SK-N-MC (cell line): ENCODE data around the gene MTSS2.

Experiments
- DNase-seq: peaks from one replicate; pipeline ENCODE4 v3.0.0-alpha.2; 2011; ENCODE audit warnings: low read depth, low spot score
- H3K27ac ChIP-seq: fragments of 200-600 bp; sonication (generic); 2 replicates; pipeline ENCODE4 v1.5.1; 2016; ENCODE audit warnings: mixed run types
- H3K36me3 ChIP-seq: fragments of 200-600 bp; sonication (generic); 2 replicates; pipeline ENCODE4 v1.6.1; 2017; ENCODE audit warnings: antibody characterized with exemption, low read length, mixed read lengths; ENCODE audit not compliant: insufficient read depth
- H3K4me3 ChIP-seq: fragments of 200-600 bp; sonication (generic); 2 replicates; pipeline ENCODE4 v1.5.1; 2016
- H3K9ac ChIP-seq: fragments of 200-600 bp; sonication (generic); 2 replicates; pipeline ENCODE4 v1.8.0; 2017; ENCODE audit warnings: mixed run types, mixed read lengths; ENCODE audit not compliant: insufficient read length
- H3K9me3 ChIP-seq: fragments of 200-600 bp; sonication (generic); 2 replicates; pipeline ENCODE4 v1.6.1; 2017; ENCODE audit warnings: low read depth, mild to moderate bottlenecking, antibody characterized with exemption, low read length, moderate library complexity, mixed read lengths
- EZH2 ChIP-seq: fragments of 200-600 bp; sonication (generic); IDR thresholded peaks from one replicate; pipeline ENCODE4 v1.6.1; 2017; ENCODE audit warnings: antibody characterized with exemption
- FOXP2 ChIP-seq: optimal IDR thresholded peaks from 2 replicates; pipeline ENCODE3; 2011; ENCODE audit warnings: mild to moderate bottlenecking, moderate library complexity; ENCODE audit not compliant: insufficient read depth; ENCODE audit errors: extremely low read length, control extremely low read depth
- POLR2AphosphoS5 ChIP-seq: IDR thresholded peaks from 2 replicates; pipeline ENCODE4 v1.6.1; 2012; ENCODE audit warnings: mild to moderate bottlenecking, low read depth, low read length, borderline replicate concordance

MTSS2 gene

DNA sequence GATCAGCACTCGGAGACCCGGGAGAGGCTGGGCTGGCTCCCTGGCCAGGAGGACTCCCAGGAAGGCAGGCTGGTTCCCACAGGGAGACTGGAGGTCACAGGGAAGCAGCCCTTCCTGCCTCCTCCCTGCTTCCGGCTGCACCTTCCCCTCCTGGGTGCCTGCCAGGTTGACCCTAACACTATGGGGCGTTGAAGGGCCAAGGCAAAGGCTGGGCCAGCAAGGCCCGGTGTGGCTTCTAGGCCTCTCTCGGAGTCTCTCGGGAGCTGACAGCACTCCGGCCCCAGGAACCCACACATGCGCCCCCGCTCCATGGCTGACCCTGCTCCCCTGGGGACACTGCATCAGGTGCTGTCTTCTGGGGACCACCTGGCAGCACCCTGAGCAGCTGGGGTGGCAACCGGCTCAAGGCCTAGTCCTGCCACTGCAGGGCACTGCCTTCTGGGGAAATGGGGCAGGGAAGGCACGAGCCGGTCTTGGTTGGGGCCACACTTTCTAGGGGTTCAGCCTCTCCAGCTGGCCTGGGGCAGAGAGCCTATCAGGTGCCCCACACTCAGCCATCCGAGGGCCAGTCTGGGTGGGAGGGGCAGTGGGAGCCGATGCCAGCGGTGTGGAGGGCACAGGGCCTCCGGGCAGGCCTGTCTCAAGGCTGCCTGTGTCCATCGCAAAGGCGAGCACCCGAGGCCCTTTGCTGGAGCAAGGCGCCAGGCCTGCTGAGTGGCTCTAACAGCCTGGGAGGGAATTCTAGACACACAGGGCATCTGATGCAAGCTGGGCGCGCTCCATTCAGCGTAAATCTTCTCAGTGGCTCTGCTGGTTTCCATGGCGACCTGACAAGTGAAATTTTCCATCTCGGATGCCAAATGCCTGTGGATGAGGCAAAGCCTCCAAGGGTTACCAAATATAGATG lies 5.6 kb upstream of the MTSS2 start:
- Histone ChIP-seq H3K9me3 (no peaks in the 10 kb centered on the region), H3K27ac (no peak overlapping the region), H3K4me3 (no peak overlapping the region), H3K36me3 (no peaks in the 10 kb centered on the region), H3K9ac (no peak overlapping the region)
- no peak for DNase-seq
- TF ChIP-seq POLR2AphosphoS5 (no peak), EZH2 (no peak), FOXP2 (no peak)

DNA sequence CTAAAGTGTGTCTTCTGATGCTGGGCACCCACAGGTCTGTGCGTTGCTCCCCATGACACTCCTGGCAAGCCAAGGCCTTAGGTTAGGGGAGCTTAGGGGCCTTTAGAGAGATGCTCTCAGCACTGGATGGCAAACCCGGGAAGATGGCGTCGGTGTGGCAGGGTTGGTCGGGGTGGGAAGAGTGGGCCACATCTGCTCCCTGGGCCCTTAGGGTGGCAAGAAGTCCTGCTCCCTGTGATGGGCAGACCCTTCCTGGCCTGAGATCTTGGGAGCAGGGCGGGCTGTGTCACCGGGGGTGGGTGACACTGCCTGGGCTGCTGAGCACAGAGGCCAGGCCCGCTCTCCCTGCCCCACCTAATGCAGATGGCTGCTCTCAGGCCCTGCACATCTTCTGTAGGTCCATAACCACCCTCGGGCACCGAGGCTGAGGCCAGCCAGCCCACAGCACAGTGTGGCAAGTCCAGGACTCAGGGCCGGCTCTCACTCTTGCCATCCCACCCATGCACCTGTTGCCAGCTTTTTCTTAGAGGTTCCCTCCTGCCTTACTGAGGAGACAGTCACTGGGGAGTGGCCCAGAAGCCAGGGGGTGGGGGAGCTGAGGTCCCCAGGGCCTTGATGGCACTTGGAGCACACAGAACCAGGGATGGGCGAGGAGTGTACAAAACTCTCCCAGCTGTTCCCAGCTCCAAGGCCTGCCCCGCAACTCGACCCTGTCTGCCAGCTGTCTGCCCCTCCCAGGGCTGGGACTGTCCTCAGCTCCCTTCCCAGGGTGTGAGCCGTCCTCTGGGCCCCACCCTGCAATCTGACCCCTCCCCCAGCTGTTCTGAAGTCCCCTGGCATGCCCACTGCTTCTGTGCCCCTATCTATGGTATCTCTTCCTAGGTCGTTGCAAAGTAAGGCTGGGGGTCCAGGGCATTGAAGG lies 4.4 kb upstream of the MTSS2 start:
- Histone ChIP-seq H3K27ac (no peak overlapping the region), H3K36me3 (no peaks in the 10 kb centered on the region), H3K9me3 (no peaks in the 10 kb centered on the region), H3K4me3 (no peak overlapping the region), H3K9ac (no peak overlapping the region)
- DNase-seq = no peak
- no peak for TF ChIP-seq EZH2
- TF ChIP-seq FOXP2 = no peak
- no peak for TF ChIP-seq POLR2AphosphoS5

GRCh38 chr16:70689035-70689969 lies 3.4 kb upstream of the MTSS2 start:
- H3K27ac ChIP-seq = no peak overlapping the region
- H3K9me3 ChIP-seq = no peaks in the 10 kb centered on the region
- H3K36me3 ChIP-seq = no peaks in the 10 kb centered on the region
- no peak overlapping the region for H3K9ac ChIP-seq
- no peak for DNase-seq
- no peak overlapping the region for H3K4me3 ChIP-seq
- no peak for TF ChIP-seq POLR2AphosphoS5
- TF ChIP-seq FOXP2 = no peak
- no peak for TF ChIP-seq EZH2

DNA sequence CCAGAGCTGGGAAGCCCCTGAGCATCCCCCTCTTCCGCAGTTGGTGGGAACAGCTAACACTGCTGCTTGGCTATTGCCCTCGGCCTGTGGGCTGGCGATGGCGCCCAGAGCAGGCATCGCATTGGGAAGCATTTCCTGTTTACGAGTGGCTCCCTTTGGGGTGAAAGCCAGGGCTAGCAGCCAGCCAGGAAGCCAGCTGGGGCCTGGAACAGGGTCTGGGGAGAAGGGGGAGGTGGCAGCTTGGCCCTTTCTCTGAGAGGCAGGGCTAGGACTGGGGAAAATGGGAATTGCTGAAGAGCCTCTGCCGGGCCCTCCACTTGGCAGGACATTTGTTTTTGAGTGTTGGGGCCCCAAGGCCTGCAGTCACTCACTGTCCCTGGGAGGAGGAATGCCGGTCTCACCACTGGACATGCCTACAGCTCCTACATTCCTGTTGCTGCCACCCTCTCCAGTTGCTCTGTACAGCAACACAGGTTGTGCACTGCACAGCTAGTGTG lies 2.4 kb upstream of the MTSS2 start:
- Histone ChIP-seq H3K9ac (no peak overlapping the region), H3K4me3 (no peak overlapping the region), H3K36me3 (no peaks in the 10 kb centered on the region), H3K27ac (no peak overlapping the region), H3K9me3 (no peaks in the 10 kb centered on the region)
- no peak for TF ChIP-seq EZH2
- TF ChIP-seq POLR2AphosphoS5 = no peak
- TF ChIP-seq FOXP2 = no peak
- no peak for DNase-seq

DNA sequence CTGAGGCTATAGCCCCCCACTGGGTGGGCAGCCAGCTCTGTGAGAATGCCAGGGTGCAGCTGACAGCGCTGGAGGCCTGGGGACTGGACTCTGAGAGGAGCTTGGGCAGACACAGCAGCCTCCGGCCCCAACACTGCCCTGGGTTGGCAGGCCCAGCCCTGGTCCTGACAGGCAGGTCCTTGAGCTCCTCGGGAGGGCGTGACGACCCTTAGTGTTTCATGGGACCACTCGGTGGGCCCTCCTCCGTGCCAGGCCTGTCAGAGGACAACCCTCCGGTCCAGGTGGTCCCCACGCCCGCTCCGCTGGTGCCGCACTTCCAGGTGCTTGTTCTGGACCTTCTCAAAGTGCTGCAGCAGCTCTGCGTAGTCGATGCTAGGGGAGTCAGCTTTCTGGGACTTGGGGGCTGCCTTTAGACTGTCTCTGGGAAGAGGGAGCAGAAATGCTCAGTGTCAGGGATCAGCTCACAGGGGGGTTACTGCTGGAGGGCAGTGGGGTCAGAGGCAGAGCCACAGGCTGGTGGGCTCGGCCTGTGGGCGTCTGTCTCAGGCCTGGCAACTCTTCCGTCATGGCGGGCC lies 1.9 kb upstream of the MTSS2 start:
- no peak overlapping the region for H3K27ac ChIP-seq
- no peaks in the 10 kb centered on the region for H3K9me3 ChIP-seq
- no peak overlapping the region for H3K9ac ChIP-seq
- no peak for DNase-seq
- no peak for TF ChIP-seq POLR2AphosphoS5
- TF ChIP-seq FOXP2 = no peak
- TF ChIP-seq EZH2 = no peak
- H3K36me3 ChIP-seq = no peaks in the 10 kb centered on the region
- no peak overlapping the region for H3K4me3 ChIP-seq

DNA sequence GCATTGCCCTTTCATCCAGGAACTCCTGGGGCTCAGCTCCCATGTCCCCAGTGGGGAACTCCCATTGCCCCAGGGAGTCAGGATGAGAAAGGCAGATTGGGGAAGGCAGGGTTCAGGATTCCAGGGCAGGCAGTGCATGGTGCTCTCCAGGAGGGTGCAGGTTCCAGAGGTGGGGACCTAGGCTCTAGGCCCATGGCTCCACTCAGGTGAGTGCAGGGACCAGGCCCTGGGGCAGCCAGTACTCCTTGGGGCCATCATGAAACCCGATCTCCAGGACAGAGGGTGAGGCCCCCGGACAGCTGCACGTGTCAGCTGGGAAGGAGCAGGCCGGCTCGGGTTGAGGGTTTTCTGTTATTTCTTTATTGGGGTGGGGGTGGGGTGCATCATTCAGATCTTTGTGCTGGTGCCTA lies 1.3 kb upstream of the MTSS2 start:
- TF ChIP-seq POLR2AphosphoS5 (no peak), EZH2 (no peak)
- no peak for DNase-seq

DNA sequence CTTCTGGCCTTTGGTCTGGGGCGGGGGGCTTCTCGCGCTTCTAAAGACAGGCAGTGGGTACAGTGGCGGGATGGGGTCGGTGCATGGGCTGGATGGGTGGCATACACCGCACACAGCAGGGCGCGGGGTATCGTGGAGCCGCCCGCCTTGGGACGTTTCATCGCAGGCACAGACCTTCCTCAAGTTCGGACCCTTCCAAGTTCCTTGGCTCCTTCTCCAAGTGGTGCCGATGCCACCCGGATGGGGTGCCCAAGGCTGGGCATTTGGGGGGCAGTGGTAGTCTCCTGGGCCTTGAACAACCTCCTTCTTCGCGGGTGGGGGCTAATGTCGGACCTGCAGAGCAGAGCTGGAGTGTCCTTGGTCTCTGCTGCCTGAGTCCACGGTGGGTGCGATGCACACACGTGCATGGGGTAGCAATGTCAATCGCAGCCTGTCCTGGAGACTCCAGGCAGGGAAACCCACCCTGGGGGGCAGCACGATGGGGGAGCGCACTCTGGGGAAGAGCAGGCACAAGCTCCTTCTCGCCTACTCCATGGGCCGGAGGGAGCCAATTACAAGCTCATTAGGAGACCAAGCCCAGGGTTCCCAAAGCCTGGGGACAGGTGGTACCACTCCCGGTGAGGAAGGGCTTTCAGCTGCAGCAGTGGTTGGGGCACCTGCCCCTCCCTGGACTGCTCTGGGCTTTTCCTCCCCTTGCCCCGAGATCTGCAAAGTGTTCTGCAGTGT lies 686 bp upstream of the MTSS2 start:
- Histone ChIP-seq H3K9me3 (no peaks in the 10 kb centered on the region), H3K4me3 (peak overlapping the region; percentile 59), H3K36me3 (no peaks in the 10 kb centered on the region), H3K27ac (0 out of 2 replicates have a peak overlapping the region, but pooled peaks have one; percentile 42), H3K9ac (peak overlapping the region; percentile 49)
- DNase-seq = no peak
- TF ChIP-seq POLR2AphosphoS5 = no peak
- no peak for TF ChIP-seq EZH2
- no peak for TF ChIP-seq FOXP2

More for the DNA sequence above, 1.3 kb upstream of the MTSS2 start:
- Histone ChIP-seq H3K4me3 (no peak overlapping the region), H3K27ac (no peak overlapping the region), H3K36me3 (no peaks in the 10 kb centered on the region), H3K9me3 (no peaks in the 10 kb centered on the region), H3K9ac (no peak overlapping the region)
